Measurements from ENCODE around the gene C11orf68. TPM values are rescaled to one million over a fixed set of nuclear protein-coding genes. Genes with fewer than 3 reads are reported as not detected.
"Not testable (repeated sequence)": the region's sequence is repeated elsewhere in the genome, so short reads cannot be mapped to it uniquely, and the experiment has no call there.

C11orf68 gene
- total RNA-seq, 1 donor from 2014 or later, result 31.2 TPM

DNA sequence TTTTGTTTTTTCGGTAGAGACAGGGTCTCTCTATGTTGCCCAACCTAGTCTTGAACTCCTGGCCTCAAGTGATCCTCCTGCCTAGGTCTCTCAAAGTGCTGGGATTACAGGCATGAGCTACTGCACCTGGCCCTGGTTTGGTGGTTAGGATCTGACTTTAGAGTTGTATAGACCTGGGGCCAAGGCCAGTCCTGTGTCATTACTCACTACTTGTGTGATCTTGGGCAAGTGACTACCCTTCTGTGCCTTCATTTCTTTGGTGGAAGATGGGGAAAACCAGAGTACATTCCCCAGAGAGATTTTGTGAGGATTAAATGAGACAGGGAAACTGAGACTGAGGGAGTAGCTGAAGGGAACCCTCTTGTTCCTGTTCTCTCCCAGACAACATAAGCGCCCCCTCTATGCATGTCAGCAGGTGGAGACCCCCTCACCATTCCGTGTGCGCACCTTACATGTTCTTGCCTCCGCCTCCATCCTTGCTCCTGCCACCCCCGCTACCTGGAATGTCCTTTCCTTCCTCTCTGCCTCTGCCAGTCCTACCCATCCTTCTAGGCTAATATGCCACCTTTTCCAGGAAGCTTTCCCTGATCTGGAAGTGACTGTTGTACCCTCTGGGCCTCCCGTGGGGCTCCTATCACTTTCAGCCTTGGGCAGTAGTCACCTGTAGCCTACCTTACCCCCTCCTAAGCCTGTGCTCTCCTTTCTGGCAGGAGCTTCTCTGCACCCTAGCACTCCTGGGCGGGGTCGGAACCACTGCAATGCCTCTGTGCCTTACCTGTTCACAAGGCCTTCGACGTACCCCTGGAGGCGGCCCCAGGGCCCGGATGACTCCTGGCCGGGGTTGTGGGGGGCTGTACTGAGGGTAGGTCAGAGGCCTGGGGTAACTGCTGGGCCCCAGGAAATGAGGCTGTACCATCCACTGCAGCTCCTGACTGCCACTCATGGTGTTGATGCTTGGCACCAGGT, 22.5 kb downstream of the C11orf68 start:
- peak overlapping the region; percentile 69 for H3K27ac Mint-ChIP-seq
- peaks cover 57% of the 10 kb centered on the region for H3K27me3 Mint-ChIP-seq

DNA sequence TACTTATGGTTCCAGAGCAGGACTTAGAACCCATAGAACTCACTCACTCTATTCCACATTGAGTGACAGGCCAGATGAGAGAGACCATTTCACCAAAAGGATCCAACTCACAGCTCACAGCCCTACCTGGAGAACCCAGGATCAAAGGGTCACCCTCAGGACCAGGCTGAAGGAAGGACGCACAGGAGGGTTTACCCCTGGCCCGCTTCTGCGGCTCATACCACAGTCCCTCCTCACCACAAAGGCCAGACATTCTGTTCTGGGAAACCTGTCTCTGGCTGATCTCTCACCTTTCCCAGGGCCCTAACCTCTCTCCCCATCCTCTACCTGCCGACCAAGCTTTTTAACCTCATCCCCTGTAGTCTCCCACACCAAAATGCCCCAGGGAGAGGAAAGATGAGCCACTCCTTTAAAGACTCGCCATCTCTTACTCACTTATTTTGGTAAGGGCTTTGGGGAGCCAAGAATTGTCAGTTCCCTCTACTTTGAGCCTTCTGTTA, 23.3 kb downstream of the C11orf68 start:
- TF ChIP-seq, protein P1, sequence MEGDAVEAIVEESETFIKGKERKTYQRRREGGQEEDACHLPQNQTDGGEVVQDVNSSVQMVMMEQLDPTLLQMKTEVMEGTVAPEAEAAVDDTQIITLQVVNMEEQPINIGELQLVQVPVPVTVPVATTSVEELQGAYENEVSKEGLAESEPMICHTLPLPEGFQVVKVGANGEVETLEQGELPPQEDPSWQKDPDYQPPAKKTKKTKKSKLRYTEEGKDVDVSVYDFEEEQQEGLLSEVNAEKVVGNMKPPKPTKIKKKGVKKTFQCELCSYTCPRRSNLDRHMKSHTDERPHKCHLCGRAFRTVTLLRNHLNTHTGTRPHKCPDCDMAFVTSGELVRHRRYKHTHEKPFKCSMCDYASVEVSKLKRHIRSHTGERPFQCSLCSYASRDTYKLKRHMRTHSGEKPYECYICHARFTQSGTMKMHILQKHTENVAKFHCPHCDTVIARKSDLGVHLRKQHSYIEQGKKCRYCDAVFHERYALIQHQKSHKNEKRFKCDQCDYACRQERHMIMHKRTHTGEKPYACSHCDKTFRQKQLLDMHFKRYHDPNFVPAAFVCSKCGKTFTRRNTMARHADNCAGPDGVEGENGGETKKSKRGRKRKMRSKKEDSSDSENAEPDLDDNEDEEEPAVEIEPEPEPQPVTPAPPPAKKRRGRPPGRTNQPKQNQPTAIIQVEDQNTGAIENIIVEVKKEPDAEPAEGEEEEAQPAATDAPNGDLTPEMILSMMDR (conservative IDR thresholded peaks at IDR 0.05), result no peak
- H3K36me3 Mint-ChIP-seq, result no peaks in the 10 kb centered on the region
- peak overlapping the region; percentile 69 for H3K27ac Mint-ChIP-seq
- H3K4me1 Mint-ChIP-seq (ENCODE audit: unreplicated experiment), result peaks cover 8% of the 10 kb centered on the region
- H3K9me3 Mint-ChIP-seq, result no peaks in the 10 kb centered on the region
- peaks cover 49% of the 10 kb centered on the region for H3K27me3 Mint-ChIP-seq
- peak overlapping the region; percentile 1 for H3K4me3 Mint-ChIP-seq
- DNase-seq (ENCODE audit: extremely low spot score, unreplicated experiment), result no peak

More for the DNA sequence above, 22.5 kb downstream of the C11orf68 start:
- Mint-ChIP-seq H3K4me3 (no peak overlapping the region), H3K9me3 (no peaks in the 10 kb centered on the region), H3K4me1 (ENCODE audit: unreplicated experiment) (peaks cover 8% of the 10 kb centered on the region), H3K36me3 (no peaks in the 10 kb centered on the region)
- TF ChIP-seq, protein P1 (conservative IDR thresholded peaks at IDR 0.05), result no peak
- no peak for DNase-seq (ENCODE audit: extremely low spot score, unreplicated experiment)

DNA sequence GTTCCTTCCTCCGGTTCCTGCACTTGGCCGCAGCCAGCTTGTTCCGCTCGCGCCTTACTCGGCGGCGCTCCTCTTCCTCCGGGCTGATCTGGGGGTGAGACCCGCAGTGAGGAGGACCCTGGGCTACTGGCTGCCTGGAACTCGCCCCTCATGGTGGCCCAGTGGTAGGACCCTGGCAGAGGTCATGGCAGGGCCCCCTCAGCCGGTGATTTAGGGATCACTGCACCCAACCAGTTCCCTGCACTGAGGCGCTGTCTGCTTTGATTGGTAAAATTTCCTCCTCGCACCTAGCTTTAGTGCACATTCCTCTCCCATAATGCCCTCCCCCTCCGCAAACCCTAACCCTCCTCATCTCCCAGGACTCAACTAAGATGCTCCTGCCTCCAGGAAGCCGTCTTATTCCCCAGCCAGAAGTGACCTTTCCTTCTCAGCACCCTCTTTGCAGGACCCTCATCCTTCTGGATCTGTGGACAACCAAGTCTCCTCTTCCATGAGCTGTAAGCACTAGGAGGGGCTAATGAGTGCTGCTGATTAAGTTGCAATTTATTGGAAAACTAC, 24.7 kb downstream of the C11orf68 start:
- Mint-ChIP-seq H3K36me3 (no peaks in the 10 kb centered on the region), H3K27me3 (peaks cover 55% of the 10 kb centered on the region), H3K4me3 (no peak overlapping the region), H3K9me3 (no peaks in the 10 kb centered on the region), H3K27ac (no peak overlapping the region), H3K4me1 (ENCODE audit: unreplicated experiment) (peaks cover 20% of the 10 kb centered on the region)
- no peak for DNase-seq (ENCODE audit: extremely low spot score, unreplicated experiment)
- TF ChIP-seq, protein P1 (conservative IDR thresholded peaks at IDR 0.05), result no peak

DNA sequence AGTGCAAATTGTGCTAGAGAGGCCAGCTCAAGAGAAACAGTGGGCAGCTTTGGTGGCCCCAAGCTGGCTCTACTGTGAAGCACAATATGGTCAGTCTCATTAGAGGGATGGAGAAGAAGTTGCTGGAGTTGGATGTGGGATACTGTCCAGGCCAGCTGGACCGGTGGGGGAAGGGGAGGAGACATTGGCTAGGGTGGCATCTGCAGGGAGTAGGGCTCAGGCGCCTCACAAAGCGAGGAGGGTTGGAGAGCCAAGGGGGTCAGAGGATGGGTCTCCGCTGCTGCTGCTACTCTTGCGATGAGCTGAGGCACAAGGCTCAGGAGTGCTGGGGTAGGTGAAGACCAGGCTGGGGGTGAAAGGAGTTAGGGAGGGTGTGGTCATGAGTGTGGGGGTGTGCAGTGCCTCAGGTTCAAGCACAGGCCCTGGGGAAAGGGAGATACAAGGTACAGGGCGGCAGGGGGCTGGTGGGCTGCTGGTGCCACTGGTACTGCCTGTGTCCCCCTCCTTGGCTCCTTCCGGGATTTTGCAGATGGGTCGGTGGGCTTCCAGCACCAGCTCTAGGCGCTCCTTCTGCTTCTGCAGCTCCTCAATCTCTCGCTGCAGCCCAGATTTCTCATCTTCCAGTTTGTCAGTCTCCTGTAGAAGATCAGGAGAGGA, 26.1 kb downstream of the C11orf68 start:
- H3K27ac Mint-ChIP-seq, result peak overlapping the region; percentile 64
- no peaks in the 10 kb centered on the region for H3K36me3 Mint-ChIP-seq
- peaks cover 25% of the 10 kb centered on the region for H3K4me1 Mint-ChIP-seq (ENCODE audit: unreplicated experiment)
- peak overlapping the region; percentile 77 for H3K4me3 Mint-ChIP-seq
- H3K9me3 Mint-ChIP-seq, result no peaks in the 10 kb centered on the region
- DNase-seq (ENCODE audit: extremely low spot score, unreplicated experiment), result no peak
- TF ChIP-seq, protein P1 (conservative IDR thresholded peaks at IDR 0.05), result no peak
- H3K27me3 Mint-ChIP-seq, result peaks cover 45% of the 10 kb centered on the region

GRCh38 chr11:65892137-65892540, 26.7 kb downstream of the C11orf68 start:
- peak overlapping the region; percentile 64 for H3K27ac Mint-ChIP-seq
- not testable (repeated sequence) for DNase-seq (ENCODE audit: extremely low spot score, unreplicated experiment); H3K36me3 Mint-ChIP-seq; H3K9me3 Mint-ChIP-seq
- H3K4me3 Mint-ChIP-seq, result peak overlapping the region; percentile 77
- peaks cover 39% of the 10 kb centered on the region for H3K27me3 Mint-ChIP-seq
- peaks cover 25% of the 10 kb centered on the region for H3K4me1 Mint-ChIP-seq (ENCODE audit: unreplicated experiment)
